K562 (cell line): Measurements from ENCODE around the gene IL15RA. TPM values are rescaled to one million over a fixed set of nuclear protein-coding genes. Genes with fewer than 3 reads are reported as not detected.

Source experiments
- ATAC-seq: fragments of 200-7000 bp; cut with Tn5 transposase; 3 replicates; pipeline ENCODE4 v1.9.1; 2020; ENCODE audit warnings: moderate library complexity
- BruUV-seq: library from RNA; stranded (reverse); fragments of 400-500 nt; replicated peaks from 2 replicates; lab custom pipeline; 2021; lab: Mats Ljungman, UMichigan
- CTCF ChIA-PET: fragments of 300-600 bp; formaldehyde crosslinking; extraction: SDS; loops from one replicate; lab custom pipeline; 2021; ENCODE audit warnings: low intra/inter-chr PET ratio; lab: Yijun Ruan, JAX
- POLR2A ChIA-PET: fragments of 300-600, 350-650 bp; sonication (Branson Sonifier 250); formaldehyde crosslinking; extraction: SDS; loops from one replicate; lab custom pipeline; 2021; ENCODE audit warnings: antibody characterized with exemption, inconsistent platforms; lab: Yijun Ruan, JAX
- DNase-seq, 4 experiments: peaks; one replicate each; pipeline versions ENCODE4 v3.0.0 to v3.0.0-alpha.2; 2011 to 2018; ENCODE audit warnings: low spot score in 3 of 4, mixed read lengths in 3 of 4; ENCODE audit errors: extremely low read depth in 1 of 4
- FAIRE-seq: peaks from 2 replicates; lab custom pipeline; 2011; peaks lifted over from hg19 to GRCh38; lab: Jason Lieb, UNC
- H2AFZ ChIP-seq: 2 replicates; pipeline ENCODE4 v1.6.0; 2011; ENCODE audit warnings: low read depth, low read length, control low read depth, inconsistent platforms
- H3K27ac ChIP-seq: fragments of 200-600 bp; 3 replicates; pipeline ENCODE4 v1.8.0; 2011; ENCODE audit warnings: low read depth, mild to moderate bottlenecking, control low read depth, inconsistent platforms, low read length, moderate library complexity, mixed read lengths; ENCODE audit errors: extremely low read depth
- H3K27me3 ChIP-seq, 2 experiments: fragments of 300-600 bp in 1 of 2; 2 replicates in 1 of 2; 3 replicates in 1 of 2; pipeline versions ENCODE4 v1.6.0 to v1.8.0; 2011; ENCODE audit warnings: inconsistent platforms in 2 of 2, low read length in 2 of 2, mild to moderate bottlenecking in 1 of 2, mixed read lengths in 1 of 2, moderate library complexity in 1 of 2; ENCODE audit not compliant: control insufficient read depth in 2 of 2, insufficient read depth in 2 of 2
- H3K36me3 ChIP-seq: fragments of 300-600 bp; 3 replicates; pipeline ENCODE4 v1.8.0; 2011; ENCODE audit warnings: mild to moderate bottlenecking, low read length, inconsistent platforms; ENCODE audit not compliant: control insufficient read depth, insufficient read depth
- H3K4me1 ChIP-seq, 2 experiments: fragments of 200-600 bp in 1 of 2; replicated peaks in 1 of 2; 2 replicates in 1 of 2; 3 replicates in 1 of 2; pipeline versions ENCODE4 v1.5.1 to v1.8.0; 2011; ENCODE audit warnings: inconsistent platforms in 2 of 2, low read length in 2 of 2, mild to moderate bottlenecking in 1 of 2, mixed read lengths in 1 of 2, moderate library complexity in 1 of 2; ENCODE audit not compliant: control insufficient read depth in 2 of 2, insufficient read depth in 2 of 2
- H3K4me2 ChIP-seq: 2 replicates; pipeline ENCODE4 v1.6.1; 2011; ENCODE audit warnings: low read length, control low read depth, inconsistent platforms, mixed read lengths; ENCODE audit not compliant: insufficient read depth
- H3K4me3 ChIP-seq: fragments of 200-600 bp; sonication (generic), shearing (Covaris generic); 2 replicates; pipeline ENCODE4 v1.5.1; 2016; ENCODE audit warnings: control low read depth, inconsistent platforms
- H3K79me2 ChIP-seq: fragments of 200-600 bp; 3 replicates; pipeline ENCODE4 v1.8.0; 2011; ENCODE audit warnings: low read length, inconsistent platforms; ENCODE audit not compliant: control insufficient read depth, insufficient read depth
- H3K9ac ChIP-seq, 2 experiments: 2 replicates each; pipeline versions ENCODE4 v1.6.0 to v1.6.1; 2011; ENCODE audit warnings: low read depth in 2 of 2, low read length in 2 of 2, control low read depth in 1 of 2, inconsistent platforms in 1 of 2, mild to moderate bottlenecking in 1 of 2, mixed read lengths in 1 of 2; ENCODE audit not compliant: insufficient read depth in 1 of 2
- H3K9me1 ChIP-seq: one replicate; pipeline ENCODE4 v1.6.0; 2011; ENCODE audit warnings: inconsistent platforms, mild to moderate bottlenecking, low read length, moderate library complexity; ENCODE audit not compliant: control insufficient read depth, insufficient read depth
- H3K9me3 ChIP-seq: replicated peaks from 2 replicates; pipeline ENCODE4 v1.5.1; 2011; ENCODE audit warnings: low read depth, low read length, inconsistent platforms; ENCODE audit not compliant: control insufficient read depth, insufficient read depth
- H4K20me1 ChIP-seq: replicated peaks from 2 replicates; pipeline ENCODE4 v1.6.1; 2011; ENCODE audit warnings: low read length, inconsistent platforms, mixed read lengths; ENCODE audit not compliant: control insufficient read depth, insufficient read depth
- BCL6 ChIP-seq: fragments of 250-450 bp; sonication (Bioruptor Pico); IDR thresholded peaks from 2 replicates; pipeline ENCODE4 v1.4.0; 2020
- FOXA3 ChIP-seq, 2 experiments: fragments of 450-650 bp in 1 of 2; sonication (generic) in 1 of 2; formaldehyde crosslinking; IDR thresholded peaks in 1 of 2; conservative IDR thresholded peaks in 1 of 2; 2 replicates each; pipeline versions ENCODE4 v1.4.0 to v1.8.0; 2020 to 2022; ENCODE audit warnings: mild to moderate bottlenecking in 2 of 2, missing genetic modification reagents in 1 of 2
- MTA3 ChIP-seq: fragments of 450-650 bp; formaldehyde crosslinking; IDR thresholded peaks from 2 replicates; pipeline ENCODE4 v1.6.1; 2017; ENCODE audit warnings: mild to moderate bottlenecking, borderline replicate concordance
- PTTG1 ChIP-seq: fragments of 450-650 bp; IDR thresholded peaks from 2 replicates; pipeline ENCODE4 v1.6.1; 2016; ENCODE audit warnings: low read depth, mild to moderate bottlenecking, missing genetic modification characterization, missing compliant biosample characterization
- ZNF592 ChIP-seq: fragments of 450-650 bp; IDR thresholded peaks from 2 replicates; pipeline ENCODE4 v1.6.1; 2017; ENCODE audit warnings: antibody characterized with exemption, mild to moderate bottlenecking
- WGBS: fragments of 100-300 bp; shearing (Covaris generic); methylation state at CpG from one replicate; pipeline ENCODE4 v1.1.6; 2016; ENCODE audit warnings: low coverage, mixed read lengths; ENCODE audit not compliant: insufficient coverage; ENCODE audit errors: missing lambda C conversion rate; 5-methylcytosine and 5-hydroxymethylcytosine counted together
- in situ Hi-C: fragments of 300-500 bp; cut with MboI; formaldehyde crosslinking; loops from 4 replicates; pipeline ENCODE4 v1.15.0; 2018; ENCODE audit warnings: inconsistent platforms, mixed read lengths
- intact Hi-C: fragments of 100-400 bp; cut with micrococcal nuclease; formaldehyde crosslinking; loops from 2 replicates; pipeline ENCODE4 v1.14.2; 2022
- polyA plus RNA-seq, 8 experiments: library from polyadenylated mRNA; depleted of rRNA in 4 of 8; stranded (reverse) in 5 of 8; unstranded in 3 of 8; fragments of >200 nt; fragmentation: Nextera tagmentation in 2 of 8; fragmentation: Illumina TruSeq in 1 of 8; extraction: Ambion mirVana in 2 of 8; extraction: Trizol in 1 of 8; gene quantifications; 2 replicates each; pipeline versions ENCODE4 v1.2.1 to v1.2.3, GENCODE V29; 2011 to 2014; ENCODE audit warnings: inconsistent platforms in 1 of 8, missing spikeins in 1 of 8
- total RNA-seq, 7 experiments: library from RNA; depleted of rRNA in 6 of 7; stranded (reverse); fragments of >200 nt in 6 of 7; fragmentation: Illumina TruSeq in 2 of 7; extraction: Trizol in 2 of 7; gene quantifications; 2 replicates each; pipeline versions ENCODE4 v1.2.1 to v1.2.3, GENCODE V29; 2011 to 2021; ENCODE audit warnings: low replicate concordance in 1 of 7
- TF ChIP-seq, protein P1 (sequence below): fragments of 150-350 bp; conservative IDR thresholded peaks from 2 replicates; pipeline ENCODE4 v1.6.1; 2014; ENCODE audit warnings: low read length

Gene IL15RA
- total and polyA plus RNA-seq, 9 of the 15 experiments (the other 6 are each of a cell fraction or from before 2014, with no cell fraction given) = 1.2 to 11.7 (median 8.0) TPM

DNA sequence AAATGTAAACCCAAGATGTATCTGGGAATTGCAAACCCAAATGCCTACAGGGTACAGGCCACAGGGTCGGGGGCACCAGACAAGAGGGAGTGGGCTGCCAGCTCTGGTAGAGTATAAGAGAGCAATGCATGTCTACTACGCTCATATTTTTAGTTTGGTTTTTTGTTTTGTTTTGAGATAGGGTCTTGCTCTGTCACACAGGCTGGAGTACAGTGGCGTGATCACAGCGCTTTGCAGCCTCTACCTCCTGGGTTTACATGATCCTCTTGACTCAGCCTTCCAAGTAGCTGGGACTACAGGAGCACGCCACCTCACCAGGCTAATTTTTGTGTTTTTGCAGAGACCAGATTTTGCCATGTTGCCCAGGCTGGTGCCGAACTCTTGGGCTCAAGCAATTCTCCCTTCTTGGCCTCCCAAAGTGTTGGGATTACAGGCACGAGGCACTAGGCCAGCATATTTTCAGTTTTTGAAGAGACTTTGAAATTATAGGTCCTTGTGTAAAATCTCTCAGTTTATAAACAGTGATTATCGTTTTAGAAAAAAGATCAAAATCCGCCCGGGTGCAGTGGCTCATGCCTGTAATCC is 11.1 kb upstream of the IL15RA start:
- BruUV-seq = no TSS peak
- Histone ChIP-seq H3K27me3 (no peaks in the 10 kb centered on the region), H3K4me1 (peaks cover 5 to 19% of the 10 kb centered on the region in 2 experiments; a peak in 4 of 5 replicates), H4K20me1 (no peaks in the 10 kb centered on the region), H3K36me3 (no peaks in the 10 kb centered on the region), H3K9ac (peak overlapping the region in 1 of 2 experiments; percentile 61; a peak in 2 of 4 replicates), H3K4me2 (peak overlapping the region; percentile 72), H3K79me2 (no peaks in the 10 kb centered on the region), H2AFZ (peak overlapping the region; percentile 93), H3K4me3 (no peak overlapping the region), H3K9me1 (no peaks in the 10 kb centered on the region), H3K27ac (peak overlapping the region; percentile 73; the same call in 2 of the 3 replicates), H3K9me3 (peaks cover 5% of the 10 kb centered on the region)
- POLR2A ChIA-PET = interaction anchor here (1.6 kb wide), 1 partner anchor 12 kb away, joined by 6 read pairs; no protein-coding TSS in a partner anchor
- FAIRE-seq (no peak), DNase-seq (no peak), ATAC-seq (peak; percentile 44)
- WGBS = 57% methylated on average over 10 of the region's 10 CpGs
- intact Hi-C loops = no loop called here
- in situ Hi-C loops = no loop called here
- TF ChIP-seq FOXA3 (CRISPR knock-in tag; conservative IDR thresholded peaks at IDR 0.05 in 1 of 2, IDR thresholded peaks at IDR 0.05 in 1 of 2) (no peak), BCL6 (CRISPR knock-in tag) (no peak), ZNF592 (peak; percentile 6; the same call in 1 of the 2 replicates), MTA3 (no peak), PTTG1 (no peak)
- TF ChIP-seq, protein P1, sequence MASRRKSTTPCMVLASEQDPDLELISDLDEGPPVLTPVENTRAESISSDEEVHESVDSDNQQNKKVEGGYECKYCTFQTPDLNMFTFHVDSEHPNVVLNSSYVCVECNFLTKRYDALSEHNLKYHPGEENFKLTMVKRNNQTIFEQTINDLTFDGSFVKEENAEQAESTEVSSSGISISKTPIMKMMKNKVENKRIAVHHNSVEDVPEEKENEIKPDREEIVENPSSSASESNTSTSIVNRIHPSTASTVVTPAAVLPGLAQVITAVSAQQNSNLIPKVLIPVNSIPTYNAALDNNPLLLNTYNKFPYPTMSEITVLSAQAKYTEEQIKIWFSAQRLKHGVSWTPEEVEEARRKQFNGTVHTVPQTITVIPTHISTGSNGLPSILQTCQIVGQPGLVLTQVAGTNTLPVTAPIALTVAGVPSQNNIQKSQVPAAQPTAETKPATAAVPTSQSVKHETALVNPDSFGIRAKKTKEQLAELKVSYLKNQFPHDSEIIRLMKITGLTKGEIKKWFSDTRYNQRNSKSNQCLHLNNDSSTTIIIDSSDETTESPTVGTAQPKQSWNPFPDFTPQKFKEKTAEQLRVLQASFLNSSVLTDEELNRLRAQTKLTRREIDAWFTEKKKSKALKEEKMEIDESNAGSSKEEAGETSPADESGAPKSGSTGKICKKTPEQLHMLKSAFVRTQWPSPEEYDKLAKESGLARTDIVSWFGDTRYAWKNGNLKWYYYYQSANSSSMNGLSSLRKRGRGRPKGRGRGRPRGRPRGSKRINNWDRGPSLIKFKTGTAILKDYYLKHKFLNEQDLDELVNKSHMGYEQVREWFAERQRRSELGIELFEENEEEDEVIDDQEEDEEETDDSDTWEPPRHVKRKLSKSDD = no peak
- CTCF ChIA-PET = no interaction called here
